Testis (tissue), 3 donors: Measurements from ENCODE around the gene TREML1. TPM values are rescaled to one million over a fixed set of nuclear protein-coding genes. Genes with fewer than 3 reads are reported as not detected.
A peak's percentile ranks its signal among the peaks of the same experiment; 100 is the strongest.

Experiments
- DNase-seq: peaks from one replicate; pipeline ENCODE4 v3.0.0-alpha.2; 2019
- H3K27ac ChIP-seq, 2 donors: fragments of 200-600 bp; sonication (generic); one replicate each; pipeline ENCODE4 v1.5.1; 2019
- H3K27me3 ChIP-seq: fragments of 200-600 bp; sonication (generic); one replicate; pipeline ENCODE4 v1.5.1; 2019
- H3K36me3 ChIP-seq: fragments of 200-600 bp; sonication (generic); one replicate; pipeline ENCODE4 v1.5.1; 2017; ENCODE audit warnings: low read depth; ENCODE audit errors: missing control alignments
- H3K4me1 ChIP-seq: fragments of 200-600 bp; sonication (generic); one replicate; pipeline ENCODE4 v1.5.1; 2019
- H3K4me3 ChIP-seq, 2 donors: fragments of 200-600 bp; sonication (generic); one replicate each; pipeline ENCODE4 v1.5.1; 2017 to 2019
- H3K9me3 ChIP-seq: fragments of 200-600 bp; sonication (generic); one replicate; pipeline ENCODE4 v1.5.1; 2017
- CTCF ChIP-seq, 3 experiments: fragments of 450-650 bp in 2 of 3; fragments of 200-600 bp in 1 of 3; sonication (generic) in 1 of 3; IDR thresholded peaks; one replicate each; pipeline ENCODE4 v1.5.1; 2016 to 2019; ENCODE audit warnings: antibody characterized with exemption in 3 of 3, mild to moderate bottlenecking in 2 of 3, moderate library complexity in 1 of 3
- POLR2A ChIP-seq: fragments of 450-650 bp; IDR thresholded peaks from one replicate; pipeline ENCODE4 v1.6.1; 2017; ENCODE audit warnings: antibody characterized with exemption, mild to moderate bottlenecking, moderate library complexity
- WGBS, 2 donors: methylation state at CpG; one replicate each; pipeline ENCODE4 v1.1.5; 2018; 5-methylcytosine and 5-hydroxymethylcytosine counted together
- intact Hi-C: fragments of 100-400 bp; cut with DNase I; formaldehyde crosslinking; loops from one replicate; pipeline ENCODE4 v1.15.1; 2023; ENCODE audit warnings: low total_unique reads
- polyA plus RNA-seq: library from polyadenylated mRNA; stranded (reverse); fragments of 350-450 nt; fragmentation: Illumina TruSeq; extraction: RNeasy Lipid Tissue Mini Kit (QIAGEN cat#74804); gene quantifications from one replicate; pipeline ENCODE4 v1.2.3, GENCODE V29; 2014; ENCODE audit warnings: low read depth, low replicate concordance; ENCODE audit not compliant: insufficient read depth
- total RNA-seq, 2 donors: library from RNA; depleted of rRNA; stranded (reverse); fragments of >200 nt; gene quantifications; one replicate each; pipeline ENCODE4 v1.2.3, GENCODE V29; 2016

The TREML1 gene
- total and polyA plus RNA-seq, 3 donors from 2014 or later: not detected

- Histone ChIP-seq H3K9me3 (no peaks in the 10 kb centered on the region), H3K27me3 (no peaks in the 10 kb centered on the region), H3K4me1 (no peaks in the 10 kb centered on the region), H3K4me3 (no peak overlapping the region), H3K27ac (no peak overlapping the region), H3K36me3 (no peaks in the 10 kb centered on the region)
- TF ChIP-seq POLR2A (no peak), CTCF (IDR thresholded peaks at IDR 0.05) (no peak)
- WGBS, 2 donors: 81 to 89% methylated on average over 5 to 10 of the region's 10 CpGs
- no peak for DNase-seq
- intact Hi-C loops: no loop called here
These were observed 31.9 kb upstream of the TREML1 start for GRCh38 chr6:41186031-41186562.

GRCh38 chr6:41184761-41185160, 30.6 kb upstream of the TREML1 start:
- Histone ChIP-seq H3K9me3 (no peaks in the 10 kb centered on the region), H3K27ac (no peak overlapping the region), H3K27me3 (no peaks in the 10 kb centered on the region), H3K4me3 (no peak overlapping the region), H3K4me1 (no peaks in the 10 kb centered on the region), H3K36me3 (no peaks in the 10 kb centered on the region)
- no peak for TF ChIP-seq POLR2A
- TF ChIP-seq CTCF (IDR thresholded peaks at IDR 0.05): no peak
- intact Hi-C loops: no loop called here
- DNase-seq: no peak
- 80 to 90% methylated on average over 7 of the region's 7 CpGs for WGBS, 2 donors

GRCh38 chr6:41182069-41183034, 28.2 kb upstream of the TREML1 start:
- Histone ChIP-seq H3K27me3 (no peaks in the 10 kb centered on the region), H3K4me1 (no peaks in the 10 kb centered on the region), H3K36me3 (no peaks in the 10 kb centered on the region), H3K27ac (no peak overlapping the region), H3K9me3 (no peaks in the 10 kb centered on the region), H3K4me3 (no peak overlapping the region)
- TF ChIP-seq CTCF (IDR thresholded peaks at IDR 0.05): peak; percentile 22 to 35 (median 31)
- TF ChIP-seq POLR2A: no peak
- DNase-seq: peak; percentile 62
- 86 to 94% methylated on average over 4 of the region's 4 CpGs for WGBS, 2 donors
- intact Hi-C loops: no loop called here

- Histone ChIP-seq H3K9me3 (no peaks in the 10 kb centered on the region), H3K4me1 (no peaks in the 10 kb centered on the region), H3K4me3 (no peak overlapping the region), H3K27me3 (no peaks in the 10 kb centered on the region), H3K27ac (no peak overlapping the region), H3K36me3 (no peaks in the 10 kb centered on the region)
- 63 to 100% methylated on average over 1 of the region's 1 CpG for WGBS, 2 donors
- TF ChIP-seq POLR2A (no peak), CTCF (IDR thresholded peaks at IDR 0.05) (no peak)
- intact Hi-C loops: no loop called here
- no peak for DNase-seq
These were observed 27.4 kb upstream of the TREML1 start for GRCh38 chr6:41181566-41181965.
